Mucosa of descending colon (tissue), 3 donors: ENCODE measurements around the gene FYN. TPM values are rescaled to one million over a fixed set of nuclear protein-coding genes. Genes with fewer than 3 reads are reported as not detected.

Source experiments
- ATAC-seq: fragments of 200-7000 bp; cut with Tn5 transposase; one replicate; pipeline ENCODE4 v1.9.1; 2020; ENCODE audit warnings: mild to moderate bottlenecking, moderate library complexity
- DNase-seq, 3 donors: peaks; one replicate each; pipeline ENCODE4 v3.0.0-alpha.2; 2020
- H3K36me3 ChIP-seq: fragments of 200-600 bp; one replicate; pipeline ENCODE4 v1.8.0; 2021; ENCODE audit warnings: low read depth, mild to moderate bottlenecking
- H3K4me1 ChIP-seq: fragments of 200-600 bp; one replicate; pipeline ENCODE4 v1.8.0; 2021; ENCODE audit warnings: low read depth, mild to moderate bottlenecking
- H3K4me3 ChIP-seq: fragments of 200-600 bp; one replicate; pipeline ENCODE4 v1.8.0; 2021; ENCODE audit warnings: mild to moderate bottlenecking
- H3K9me3 ChIP-seq: fragments of 200-600 bp; one replicate; pipeline ENCODE4 v1.8.0; 2021; ENCODE audit warnings: mild to moderate bottlenecking
- intact Hi-C, 2 donors: fragments of 100-400 bp; cut with DNase I in 1 of 2; cut with micrococcal nuclease in 1 of 2; formaldehyde crosslinking; loops; one replicate each; pipeline versions ENCODE4 v1.11.0 to v1.11.1; 2022; cut with DNase I, micrococcal nuclease
- total RNA-seq, 3 donors: library from RNA; stranded (reverse); fragmentation: NEBNext Ultra II Directional in 2 of 3; extraction: Animal tissue kit (Norgen Biotek cat#: 25700) in 2 of 3; gene quantifications; one replicate each; pipeline versions ENCODE4 v1.2.1 to v1.2.4, GENCODE V29; 2021 to 2023
- TF ChIP-seq, protein P1 (sequence below): fragments of 200-600 bp; IDR thresholded peaks from one replicate; pipeline ENCODE4 v1.8.0; 2022; ENCODE audit warnings: antibody characterized with exemption, mild to moderate bottlenecking
- donor health status: DM: no; HTN: no; CAD: no; lungs with moderate emphysema.
- donor health status: DM: no; HTN: no; CAD: no.
- donor health status: DM: no; HTN: yes; CAD: no.

FYN gene
- total RNA-seq, 3 donors from 2014 or later = 15.0 to 63.0 (median 24.8) TPM

DNA sequence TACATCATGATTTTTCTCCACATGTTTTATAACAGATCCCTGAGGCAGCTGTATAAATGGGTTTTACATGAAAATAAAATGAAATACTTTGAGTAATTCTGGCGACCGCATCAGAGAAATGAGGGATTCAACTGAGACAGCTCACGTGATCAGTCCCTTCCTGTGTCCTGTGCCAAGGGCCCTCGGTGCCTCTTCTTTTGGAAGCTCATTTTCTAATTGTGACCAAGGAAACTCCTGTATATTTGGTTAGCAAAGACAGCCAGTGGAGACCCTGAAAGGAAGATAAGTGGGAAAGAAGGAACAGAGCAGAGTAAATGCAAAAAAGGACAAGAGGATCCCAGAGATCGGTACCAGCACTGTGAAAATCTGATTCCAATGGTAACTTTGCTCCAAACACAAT, 129.9 kb downstream of the FYN start:
- Histone ChIP-seq H3K4me3 (no peak overlapping the region), H3K9me3 (no peaks in the 10 kb centered on the region), H3K4me1 (no peaks in the 10 kb centered on the region), H3K36me3 (no peaks in the 10 kb centered on the region)
- TF ChIP-seq, protein P1, sequence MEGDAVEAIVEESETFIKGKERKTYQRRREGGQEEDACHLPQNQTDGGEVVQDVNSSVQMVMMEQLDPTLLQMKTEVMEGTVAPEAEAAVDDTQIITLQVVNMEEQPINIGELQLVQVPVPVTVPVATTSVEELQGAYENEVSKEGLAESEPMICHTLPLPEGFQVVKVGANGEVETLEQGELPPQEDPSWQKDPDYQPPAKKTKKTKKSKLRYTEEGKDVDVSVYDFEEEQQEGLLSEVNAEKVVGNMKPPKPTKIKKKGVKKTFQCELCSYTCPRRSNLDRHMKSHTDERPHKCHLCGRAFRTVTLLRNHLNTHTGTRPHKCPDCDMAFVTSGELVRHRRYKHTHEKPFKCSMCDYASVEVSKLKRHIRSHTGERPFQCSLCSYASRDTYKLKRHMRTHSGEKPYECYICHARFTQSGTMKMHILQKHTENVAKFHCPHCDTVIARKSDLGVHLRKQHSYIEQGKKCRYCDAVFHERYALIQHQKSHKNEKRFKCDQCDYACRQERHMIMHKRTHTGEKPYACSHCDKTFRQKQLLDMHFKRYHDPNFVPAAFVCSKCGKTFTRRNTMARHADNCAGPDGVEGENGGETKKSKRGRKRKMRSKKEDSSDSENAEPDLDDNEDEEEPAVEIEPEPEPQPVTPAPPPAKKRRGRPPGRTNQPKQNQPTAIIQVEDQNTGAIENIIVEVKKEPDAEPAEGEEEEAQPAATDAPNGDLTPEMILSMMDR = no peak
- ATAC-seq (no peak), DNase-seq (no peak)
- intact Hi-C loops = no loop called here

DNA sequence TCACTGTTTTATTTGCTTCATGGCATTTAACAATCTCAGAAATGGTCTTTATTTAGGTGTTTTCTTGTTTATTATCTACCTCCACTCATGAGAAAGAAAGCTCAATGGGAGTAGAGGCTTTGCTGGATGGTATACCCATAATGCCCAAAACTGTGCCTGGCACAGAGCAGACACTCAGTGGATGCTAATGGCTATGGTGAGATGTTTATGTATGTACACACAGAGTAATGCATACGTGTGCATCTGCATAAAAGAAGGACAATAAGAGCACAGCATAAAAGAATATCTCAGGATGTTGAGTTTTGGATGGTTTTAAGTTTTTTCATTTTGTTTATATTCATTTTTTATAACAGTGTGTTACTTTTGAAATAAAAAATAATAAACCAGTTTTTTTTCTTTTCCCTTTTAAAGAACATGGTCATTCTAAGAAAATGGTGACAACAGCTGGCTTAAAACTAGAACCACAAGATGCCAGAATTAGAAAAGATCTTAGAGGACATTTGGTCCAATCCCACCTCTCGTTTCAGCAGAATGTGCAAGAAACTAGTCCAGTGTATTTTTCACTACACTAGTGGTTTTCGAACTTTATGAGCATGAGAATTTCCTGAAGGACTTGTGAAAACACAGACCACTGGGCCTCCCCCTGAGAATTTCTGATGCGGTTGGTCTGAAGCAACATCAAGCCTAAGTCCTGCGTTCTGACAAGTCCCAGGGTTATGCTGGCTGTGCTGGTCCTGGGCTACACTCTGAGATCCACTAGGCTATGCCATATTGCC, 131.9 kb downstream of the FYN start:
- no peaks in the 10 kb centered on the region for H3K9me3 ChIP-seq
- no peaks in the 10 kb centered on the region for H3K36me3 ChIP-seq
- no peaks in the 10 kb centered on the region for H3K4me1 ChIP-seq
- no peak for DNase-seq
- TF ChIP-seq, protein P1 = no peak
- intact Hi-C loops = no loop called here
- H3K4me3 ChIP-seq = no peak overlapping the region
- ATAC-seq = no peak

GRCh38 chr6:111740506-111740905, 132.7 kb downstream of the FYN start:
- H3K36me3 ChIP-seq = no peaks in the 10 kb centered on the region
- TF ChIP-seq, protein P1 = no peak
- no peak for ATAC-seq
- H3K9me3 ChIP-seq = no peaks in the 10 kb centered on the region
- H3K4me3 ChIP-seq = no peak overlapping the region
- intact Hi-C loops = no loop called here
- no peak for DNase-seq
- H3K4me1 ChIP-seq = no peaks in the 10 kb centered on the region

GRCh38 chr6:111739257-111739696, 134.0 kb downstream of the FYN start:
- TF ChIP-seq, protein P1 = no peak
- no peak for DNase-seq
- Histone ChIP-seq H3K9me3 (no peaks in the 10 kb centered on the region), H3K4me1 (no peaks in the 10 kb centered on the region), H3K36me3 (no peaks in the 10 kb centered on the region), H3K4me3 (no peak overlapping the region)
- ATAC-seq = no peak
- intact Hi-C loops = no loop called here

DNA sequence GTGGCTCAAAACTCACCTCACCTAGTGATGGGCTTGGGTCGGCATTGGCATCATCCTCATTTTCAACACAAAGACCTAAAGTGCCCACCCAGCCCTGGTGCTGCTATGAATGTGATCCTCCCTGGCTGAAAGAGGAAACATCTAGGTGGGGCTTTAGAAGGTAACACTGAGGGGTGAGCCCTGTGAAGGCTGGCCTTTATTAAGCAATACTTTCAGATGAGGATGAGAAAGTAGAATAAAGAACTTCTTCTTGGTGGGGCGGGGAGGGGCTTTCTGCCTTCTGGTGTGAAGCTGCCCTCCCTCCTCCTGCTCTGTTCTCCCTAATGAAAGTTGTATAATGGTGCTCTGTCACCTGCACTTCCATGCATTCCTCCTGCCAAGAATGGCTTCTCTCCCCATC, 134.6 kb downstream of the FYN start:
- DNase-seq (no peak), ATAC-seq (no peak)
- TF ChIP-seq, protein P1 = no peak
- no peaks in the 10 kb centered on the region for H3K36me3 ChIP-seq
- intact Hi-C loops = no loop called here
- H3K4me3 ChIP-seq = no peak overlapping the region
- no peaks in the 10 kb centered on the region for H3K4me1 ChIP-seq
- H3K9me3 ChIP-seq = no peaks in the 10 kb centered on the region
